GM03348 (cell line): ENCODE data around the gene VAC14.

Source experiments
- DNase-seq: peaks from one replicate; pipeline ENCODE4 v3.0.0; 2012; ENCODE audit warnings: low spot score

VAC14 gene

DNA sequence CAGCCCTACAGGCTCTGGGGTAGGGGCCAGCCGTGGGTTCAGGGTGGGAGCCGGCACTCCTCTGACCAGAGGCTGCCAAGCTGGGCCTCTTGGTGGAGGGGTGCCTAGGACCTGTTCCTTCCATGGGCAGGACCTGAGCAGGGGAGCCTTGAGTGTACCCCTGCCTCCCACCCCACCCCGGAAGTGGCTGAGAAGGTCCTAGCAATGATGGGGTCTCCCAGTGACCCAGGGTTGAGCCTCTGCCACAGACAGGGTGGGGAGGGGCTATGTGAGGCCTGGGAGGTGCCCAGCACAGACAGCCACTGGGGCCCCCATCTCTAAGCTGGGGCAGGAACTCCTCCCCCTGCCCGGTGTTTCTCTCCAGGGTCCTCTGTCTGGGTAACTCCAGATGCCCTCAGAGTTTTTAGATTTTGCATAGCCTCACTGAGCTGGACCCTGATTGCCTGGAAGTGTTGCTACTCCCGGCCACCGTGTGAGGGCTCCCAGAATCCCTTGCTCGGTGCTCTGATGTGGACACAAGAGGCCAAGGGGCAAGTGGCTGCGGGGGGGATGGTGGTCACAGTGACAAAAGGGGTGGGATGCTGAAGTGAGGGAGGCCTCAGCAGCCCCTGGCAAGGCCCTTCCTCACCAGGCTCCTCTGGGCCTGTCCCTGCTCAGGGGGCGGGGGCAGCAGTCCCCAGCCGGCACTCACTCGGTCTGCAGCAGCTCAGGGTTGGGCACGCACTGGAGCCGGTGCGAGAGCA, 108.7 kb downstream of the VAC14 start:
- no peak for DNase-seq

DNA sequence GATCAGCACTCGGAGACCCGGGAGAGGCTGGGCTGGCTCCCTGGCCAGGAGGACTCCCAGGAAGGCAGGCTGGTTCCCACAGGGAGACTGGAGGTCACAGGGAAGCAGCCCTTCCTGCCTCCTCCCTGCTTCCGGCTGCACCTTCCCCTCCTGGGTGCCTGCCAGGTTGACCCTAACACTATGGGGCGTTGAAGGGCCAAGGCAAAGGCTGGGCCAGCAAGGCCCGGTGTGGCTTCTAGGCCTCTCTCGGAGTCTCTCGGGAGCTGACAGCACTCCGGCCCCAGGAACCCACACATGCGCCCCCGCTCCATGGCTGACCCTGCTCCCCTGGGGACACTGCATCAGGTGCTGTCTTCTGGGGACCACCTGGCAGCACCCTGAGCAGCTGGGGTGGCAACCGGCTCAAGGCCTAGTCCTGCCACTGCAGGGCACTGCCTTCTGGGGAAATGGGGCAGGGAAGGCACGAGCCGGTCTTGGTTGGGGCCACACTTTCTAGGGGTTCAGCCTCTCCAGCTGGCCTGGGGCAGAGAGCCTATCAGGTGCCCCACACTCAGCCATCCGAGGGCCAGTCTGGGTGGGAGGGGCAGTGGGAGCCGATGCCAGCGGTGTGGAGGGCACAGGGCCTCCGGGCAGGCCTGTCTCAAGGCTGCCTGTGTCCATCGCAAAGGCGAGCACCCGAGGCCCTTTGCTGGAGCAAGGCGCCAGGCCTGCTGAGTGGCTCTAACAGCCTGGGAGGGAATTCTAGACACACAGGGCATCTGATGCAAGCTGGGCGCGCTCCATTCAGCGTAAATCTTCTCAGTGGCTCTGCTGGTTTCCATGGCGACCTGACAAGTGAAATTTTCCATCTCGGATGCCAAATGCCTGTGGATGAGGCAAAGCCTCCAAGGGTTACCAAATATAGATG, 109.5 kb downstream of the VAC14 start:
- DNase-seq, result peak; percentile 89

DNA sequence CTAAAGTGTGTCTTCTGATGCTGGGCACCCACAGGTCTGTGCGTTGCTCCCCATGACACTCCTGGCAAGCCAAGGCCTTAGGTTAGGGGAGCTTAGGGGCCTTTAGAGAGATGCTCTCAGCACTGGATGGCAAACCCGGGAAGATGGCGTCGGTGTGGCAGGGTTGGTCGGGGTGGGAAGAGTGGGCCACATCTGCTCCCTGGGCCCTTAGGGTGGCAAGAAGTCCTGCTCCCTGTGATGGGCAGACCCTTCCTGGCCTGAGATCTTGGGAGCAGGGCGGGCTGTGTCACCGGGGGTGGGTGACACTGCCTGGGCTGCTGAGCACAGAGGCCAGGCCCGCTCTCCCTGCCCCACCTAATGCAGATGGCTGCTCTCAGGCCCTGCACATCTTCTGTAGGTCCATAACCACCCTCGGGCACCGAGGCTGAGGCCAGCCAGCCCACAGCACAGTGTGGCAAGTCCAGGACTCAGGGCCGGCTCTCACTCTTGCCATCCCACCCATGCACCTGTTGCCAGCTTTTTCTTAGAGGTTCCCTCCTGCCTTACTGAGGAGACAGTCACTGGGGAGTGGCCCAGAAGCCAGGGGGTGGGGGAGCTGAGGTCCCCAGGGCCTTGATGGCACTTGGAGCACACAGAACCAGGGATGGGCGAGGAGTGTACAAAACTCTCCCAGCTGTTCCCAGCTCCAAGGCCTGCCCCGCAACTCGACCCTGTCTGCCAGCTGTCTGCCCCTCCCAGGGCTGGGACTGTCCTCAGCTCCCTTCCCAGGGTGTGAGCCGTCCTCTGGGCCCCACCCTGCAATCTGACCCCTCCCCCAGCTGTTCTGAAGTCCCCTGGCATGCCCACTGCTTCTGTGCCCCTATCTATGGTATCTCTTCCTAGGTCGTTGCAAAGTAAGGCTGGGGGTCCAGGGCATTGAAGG, 110.7 kb downstream of the VAC14 start:
- DNase-seq, result no peak

DNA sequence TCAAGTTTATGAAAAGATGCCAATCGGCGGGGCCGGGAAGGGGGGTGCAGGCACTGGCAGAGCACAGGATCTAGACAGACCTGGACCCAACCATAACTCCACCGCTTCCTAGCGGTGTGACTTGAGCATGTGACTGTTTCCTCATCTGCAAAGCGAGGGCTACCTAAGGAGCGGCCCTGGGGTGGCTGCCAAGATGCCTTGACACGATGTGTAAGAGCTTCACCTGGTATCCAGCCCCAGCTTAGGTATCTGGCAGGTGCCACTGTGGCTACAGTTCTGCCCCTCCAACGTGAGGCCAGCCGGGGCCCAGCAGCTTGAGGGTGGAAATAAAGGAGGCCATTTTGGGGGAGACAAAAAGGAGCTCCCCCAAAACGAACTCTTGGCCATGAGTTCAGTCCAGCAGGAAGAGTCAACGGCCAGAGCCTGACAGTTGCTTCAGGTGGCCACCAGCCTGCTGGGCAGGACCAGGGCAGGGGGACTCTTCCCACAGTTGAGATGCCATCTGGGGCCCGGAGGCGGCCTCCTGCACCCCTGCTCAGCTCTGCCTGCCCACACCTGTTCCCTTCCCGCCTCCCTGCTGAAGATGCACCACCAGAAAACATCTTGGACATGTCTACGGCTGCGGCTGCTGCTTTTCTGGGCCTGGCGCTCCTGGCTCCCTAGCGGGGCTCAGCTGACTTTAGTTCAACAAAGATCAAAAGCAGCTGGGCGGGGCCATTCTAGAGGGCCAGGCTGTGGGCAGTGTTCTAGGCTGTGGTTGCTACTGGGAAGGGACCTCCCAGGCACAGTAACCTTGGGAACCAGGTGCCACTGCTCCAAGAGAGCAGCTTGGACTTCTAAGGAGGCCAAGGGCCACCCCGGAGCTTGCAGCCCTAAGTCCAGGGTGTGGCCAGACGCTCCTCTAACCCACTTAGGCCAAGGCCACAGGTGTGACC, 111.7 kb downstream of the VAC14 start:
- DNase-seq, result no peak

- peak; percentile 72 for DNase-seq
Observed at GRCh38 chr16:70688246-70688742, 112.7 kb downstream of the VAC14 start.

GRCh38 chr16:70687671-70688245, 113.2 kb downstream of the VAC14 start:
- DNase-seq, result no peak

- DNase-seq, result no peak
Observed at GRCh38 chr16:70687102-70687511, 113.9 kb downstream of the VAC14 start.

- no peak for DNase-seq
Observed at GRCh38 chr16:70686376-70687101, 114.4 kb downstream of the VAC14 start.

DNA sequence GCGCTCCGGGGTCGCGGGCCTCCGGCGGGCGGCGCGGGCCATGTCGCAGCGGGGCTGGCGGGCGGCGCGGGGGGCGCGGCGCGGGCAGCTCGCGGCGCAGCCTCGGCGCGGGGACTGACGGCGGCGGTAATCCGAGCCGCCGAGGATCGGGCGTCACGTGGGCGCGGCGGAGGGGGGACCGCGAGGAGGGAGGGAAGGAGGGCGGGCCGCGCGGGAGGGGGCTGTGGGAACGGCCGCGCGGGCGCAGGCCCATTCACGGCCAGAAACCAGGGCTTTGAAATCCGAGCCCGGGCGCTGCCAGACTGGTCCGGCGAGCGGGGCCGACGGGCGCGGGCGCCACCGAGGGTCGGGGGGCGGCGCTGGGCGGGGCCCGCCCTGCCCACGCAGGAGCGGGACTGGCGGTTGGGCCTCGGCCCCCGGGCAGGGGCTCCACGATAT, 115.0 kb downstream of the VAC14 start, which contains the start of gene MTSS2:
Gene MTSS2, minus strand, starts transcription at position 116 of the 438 bp plus-strand sequence. CDS start 262 bp downstream, outside the sequence.
- peak; percentile 98 for DNase-seq

GRCh38 chr16:70685061-70685937, 115.7 kb downstream of the VAC14 start:
- DNase-seq, result peak; percentile 48

DNA sequence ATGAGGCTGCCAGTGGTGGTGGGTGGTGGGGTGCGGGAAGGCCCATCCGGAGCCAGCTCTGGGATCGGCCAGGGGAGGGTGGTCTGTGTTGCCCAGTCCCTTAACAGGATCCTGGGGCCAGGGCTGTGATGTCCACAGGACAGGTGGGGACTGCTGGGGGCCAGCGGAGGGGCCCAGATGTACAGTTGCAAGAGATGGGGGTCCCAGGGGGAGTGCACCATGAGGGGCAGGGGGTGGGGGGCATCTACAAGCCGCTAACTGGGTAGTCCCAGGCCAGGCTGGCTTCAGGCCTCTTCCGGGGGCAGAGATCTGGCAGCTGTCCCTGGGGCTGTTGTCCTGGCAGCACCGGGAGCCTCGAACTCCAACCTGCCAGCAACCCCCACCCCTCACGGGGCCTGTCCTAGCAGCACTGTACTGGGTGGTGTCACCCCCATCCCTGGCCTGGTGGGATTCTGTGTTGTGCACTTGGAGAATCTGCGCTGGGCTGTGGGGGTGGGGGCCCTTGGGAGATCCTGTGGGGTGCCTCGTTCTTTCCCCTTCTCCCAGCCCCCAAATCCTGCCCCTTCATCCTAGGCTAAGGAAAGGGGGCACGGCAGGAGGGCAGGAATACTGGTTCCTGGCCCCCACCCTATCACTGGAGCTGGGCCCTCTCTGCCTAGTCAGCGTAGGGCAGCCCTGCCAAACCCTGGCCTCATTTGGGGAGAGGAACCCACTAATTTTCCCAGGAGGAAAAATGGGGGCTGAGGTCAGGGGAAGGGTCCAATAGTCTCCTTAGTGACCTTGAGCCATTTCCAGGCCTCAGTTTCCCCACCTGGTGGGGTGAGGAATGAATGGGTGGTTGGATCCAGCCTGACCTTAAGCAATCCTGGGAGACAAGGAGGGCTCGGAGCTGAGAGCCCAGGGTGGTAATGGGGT, 116.6 kb downstream of the VAC14 start:
- DNase-seq, result peak; percentile 60

DNA sequence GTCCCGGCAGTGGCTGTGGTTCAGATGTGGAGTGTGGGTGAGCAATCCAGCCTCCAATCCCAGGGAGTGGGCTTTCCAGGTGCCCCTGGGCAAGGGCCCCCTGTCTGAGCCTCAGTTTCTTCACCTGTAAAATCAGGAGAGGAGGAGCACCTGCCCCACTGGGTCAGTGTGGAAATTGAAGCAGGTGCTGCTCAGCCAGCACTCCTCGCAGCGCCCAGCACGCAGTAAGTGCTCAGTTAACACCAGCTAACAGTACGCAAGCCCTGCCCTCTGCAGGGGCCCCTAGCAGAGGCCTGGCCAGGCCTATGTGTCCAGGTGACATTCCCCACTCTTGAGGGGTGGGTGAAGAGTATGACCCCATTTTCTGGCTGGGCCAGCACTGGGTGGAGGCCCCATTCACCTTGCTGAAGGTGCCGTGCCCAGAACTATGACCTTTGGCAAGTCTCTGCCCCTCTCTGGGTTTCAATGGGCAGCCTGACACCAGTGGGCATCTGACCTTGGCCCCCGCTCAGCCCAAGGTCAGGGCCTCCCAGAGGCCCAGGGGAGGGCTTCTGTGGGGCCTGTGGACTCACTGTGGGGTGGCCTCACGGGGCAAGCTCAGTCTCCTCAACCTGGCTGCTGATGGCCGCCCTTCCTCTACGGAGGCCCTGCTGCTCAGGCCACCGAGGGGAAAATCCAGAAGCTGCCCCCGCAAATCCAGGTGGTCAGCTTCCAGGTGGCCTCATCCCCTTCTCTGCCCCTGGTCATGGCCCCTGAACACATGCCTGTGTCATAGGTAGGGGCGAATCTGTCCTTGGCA, 117.6 kb downstream of the VAC14 start:
- DNase-seq, result no peak

DNA sequence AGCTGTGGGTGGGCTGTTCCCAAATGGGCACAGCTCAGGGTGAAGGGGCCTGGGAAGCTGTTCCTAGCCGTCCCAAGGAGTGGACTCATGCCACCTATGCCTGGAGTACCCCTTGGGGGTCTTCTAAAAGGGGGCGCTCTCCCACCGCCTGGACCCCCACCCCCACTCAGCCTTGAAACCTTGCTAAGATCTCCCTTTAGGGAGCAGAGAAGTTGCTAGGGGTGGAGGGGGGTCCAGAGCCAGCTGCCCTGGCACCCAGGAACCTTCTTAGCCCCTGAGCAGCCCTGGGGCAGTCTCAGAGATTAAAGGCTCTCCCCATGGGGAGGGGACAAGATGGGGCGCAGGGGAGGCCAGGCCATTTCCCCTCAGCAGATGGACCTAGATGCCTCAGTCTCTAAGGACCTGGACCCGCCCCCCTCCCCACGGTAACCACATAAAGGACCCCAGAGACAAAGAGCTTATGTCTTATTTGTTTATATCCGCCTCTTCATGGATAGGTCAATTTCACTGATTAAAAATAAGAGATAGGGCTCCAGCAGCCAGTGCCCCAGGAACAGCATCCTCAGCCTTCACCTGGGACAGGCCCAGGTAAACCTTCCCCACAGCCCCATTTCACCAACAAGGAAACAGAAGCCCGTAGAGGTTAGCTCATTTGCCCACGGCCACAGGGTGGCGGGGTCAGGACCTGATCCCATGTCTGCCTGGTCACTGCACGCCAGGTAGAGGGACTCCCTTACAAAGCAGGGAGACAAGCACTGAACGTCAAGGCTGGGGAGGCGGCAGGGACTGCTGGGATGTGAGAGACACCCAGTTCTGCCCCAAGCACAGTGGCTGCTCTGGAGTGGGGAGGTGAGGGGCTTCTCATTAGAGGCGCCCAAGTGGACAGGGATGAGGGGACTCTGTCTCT, 118.5 kb downstream of the VAC14 start:
- no peak for DNase-seq

DNA sequence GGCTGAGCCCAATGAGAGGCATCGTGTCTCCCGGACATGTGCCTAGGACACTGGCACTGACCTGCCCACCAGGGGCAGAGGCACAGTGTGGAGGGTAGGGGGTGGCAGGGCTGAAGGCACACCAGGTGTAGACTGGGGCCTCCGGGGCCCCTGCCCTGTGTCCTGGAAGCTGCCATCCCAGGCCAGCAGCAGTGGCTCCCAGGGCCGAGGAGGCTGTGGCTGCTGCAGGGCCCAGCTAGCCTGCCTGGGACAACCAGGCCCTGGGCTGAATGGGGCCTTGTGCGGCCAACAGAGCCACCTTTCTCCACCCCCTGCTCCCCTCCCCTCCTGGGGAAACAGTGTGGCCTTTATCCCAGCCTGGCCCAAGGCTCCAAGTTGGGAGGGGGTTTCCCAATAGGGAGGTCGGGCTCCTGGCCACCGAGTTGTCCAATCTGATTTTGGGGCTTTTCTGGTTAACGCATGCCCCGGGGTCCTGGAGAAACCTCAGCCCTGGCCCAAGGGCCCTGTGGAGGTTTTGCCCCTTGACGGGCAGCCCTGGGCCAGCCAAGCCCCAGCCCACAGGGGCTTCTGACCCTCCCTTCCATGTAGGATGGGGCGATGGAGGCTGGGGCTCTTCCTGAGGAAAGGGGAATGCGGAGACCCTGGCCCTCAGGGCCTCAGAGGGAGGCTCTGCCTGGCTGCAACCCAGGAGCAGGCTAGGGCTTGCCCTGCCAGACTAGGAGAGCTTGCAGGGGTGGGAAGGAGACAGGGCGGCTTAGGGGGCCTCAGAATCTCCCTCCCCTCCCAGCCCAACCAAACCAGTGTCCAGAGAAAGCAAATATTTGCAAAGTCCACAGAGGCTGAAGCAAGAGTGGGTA, 119.3 kb downstream of the VAC14 start:
- no peak for DNase-seq
